ENCODE results near the gene POU2AF1.

POU2AF1 gene

DNA sequence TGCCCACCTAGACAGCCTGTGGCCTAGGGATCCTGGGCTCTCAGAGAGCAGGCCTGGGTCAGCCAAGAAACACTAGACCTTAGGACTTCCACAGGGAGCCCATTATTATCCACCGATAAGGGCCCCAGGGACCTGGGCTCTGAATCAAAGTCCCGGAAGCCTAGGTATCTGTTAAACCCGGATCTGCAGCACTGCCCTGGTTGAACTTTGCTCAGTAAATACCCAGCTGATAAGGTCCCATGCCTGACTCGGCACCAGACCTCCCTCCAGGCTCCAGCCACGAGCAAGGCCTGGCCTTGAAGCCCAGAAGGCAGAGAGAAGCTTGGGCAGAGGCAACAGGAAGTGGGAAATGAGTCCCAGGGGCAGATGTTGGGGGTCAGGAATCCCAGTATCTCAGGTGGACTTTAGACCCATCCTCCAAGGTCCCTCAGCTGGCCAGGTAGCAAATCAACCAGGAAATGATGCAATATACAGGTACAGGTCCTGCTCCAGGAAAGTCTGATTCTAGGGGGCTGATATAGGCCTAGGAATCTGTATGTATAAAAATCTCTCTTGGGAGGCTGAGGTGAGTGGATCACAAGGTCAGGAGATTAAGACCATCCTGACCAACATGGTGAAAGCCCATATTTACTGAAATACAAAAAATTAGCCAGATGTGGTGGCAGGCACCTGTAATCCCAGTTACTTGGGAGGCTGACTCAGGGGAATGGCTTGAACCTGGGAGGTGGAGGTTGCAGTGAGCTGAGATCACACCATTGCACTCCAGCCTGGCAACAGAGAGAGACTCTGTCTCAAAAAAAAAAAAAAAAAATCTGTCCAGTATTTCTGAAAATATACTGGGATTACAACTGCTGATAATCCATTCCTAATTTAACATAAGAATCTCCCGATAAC lies 18.7 kb downstream of the POU2AF1 start:
- no peak for DNase-seq (ENCODE audit: low spot score)

DNA sequence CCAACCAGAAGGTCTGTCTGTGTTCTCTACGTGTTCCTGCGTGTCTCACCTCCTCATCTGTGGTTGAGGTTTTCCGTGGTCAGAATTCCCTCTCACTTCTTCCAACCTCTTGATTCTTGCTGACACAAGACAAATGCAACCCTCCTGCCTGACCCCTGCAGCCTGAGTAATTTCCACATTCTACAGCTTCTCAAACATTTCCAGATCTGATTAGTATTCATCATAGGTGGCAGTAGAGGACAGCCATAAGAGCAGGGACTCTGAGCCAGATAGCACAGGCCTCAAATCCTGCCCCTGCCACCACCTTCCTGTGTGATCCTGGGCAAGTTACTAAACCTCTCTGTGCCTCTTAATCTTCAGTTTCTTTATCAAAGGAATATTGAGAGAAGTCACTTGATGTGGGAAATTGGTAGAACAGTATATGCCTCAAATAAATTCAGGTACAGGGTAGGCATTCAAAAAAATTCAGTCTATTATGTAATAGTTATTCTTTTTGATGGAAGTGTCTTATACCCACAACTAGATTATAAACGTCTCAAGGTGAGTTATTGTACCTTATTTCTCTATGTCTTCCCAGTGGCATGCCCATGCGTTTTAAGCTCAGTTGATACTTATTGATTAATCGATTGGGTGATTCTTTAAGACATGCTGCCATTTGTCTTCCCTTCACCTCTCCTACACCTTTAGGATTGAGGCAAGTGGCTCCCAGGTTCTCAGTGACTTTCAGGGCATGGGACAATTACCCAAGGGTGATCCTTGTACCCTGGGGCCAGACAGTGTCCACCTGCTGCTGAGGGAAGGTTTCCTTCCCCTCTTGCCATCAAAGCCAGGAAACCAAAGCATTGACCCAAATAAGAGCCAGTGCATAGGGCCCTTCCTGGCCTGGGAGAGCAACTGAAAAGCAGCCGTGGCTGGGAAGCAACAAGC lies 19.6 kb downstream of the POU2AF1 start:
- no peak for DNase-seq (ENCODE audit: low spot score)

DNA sequence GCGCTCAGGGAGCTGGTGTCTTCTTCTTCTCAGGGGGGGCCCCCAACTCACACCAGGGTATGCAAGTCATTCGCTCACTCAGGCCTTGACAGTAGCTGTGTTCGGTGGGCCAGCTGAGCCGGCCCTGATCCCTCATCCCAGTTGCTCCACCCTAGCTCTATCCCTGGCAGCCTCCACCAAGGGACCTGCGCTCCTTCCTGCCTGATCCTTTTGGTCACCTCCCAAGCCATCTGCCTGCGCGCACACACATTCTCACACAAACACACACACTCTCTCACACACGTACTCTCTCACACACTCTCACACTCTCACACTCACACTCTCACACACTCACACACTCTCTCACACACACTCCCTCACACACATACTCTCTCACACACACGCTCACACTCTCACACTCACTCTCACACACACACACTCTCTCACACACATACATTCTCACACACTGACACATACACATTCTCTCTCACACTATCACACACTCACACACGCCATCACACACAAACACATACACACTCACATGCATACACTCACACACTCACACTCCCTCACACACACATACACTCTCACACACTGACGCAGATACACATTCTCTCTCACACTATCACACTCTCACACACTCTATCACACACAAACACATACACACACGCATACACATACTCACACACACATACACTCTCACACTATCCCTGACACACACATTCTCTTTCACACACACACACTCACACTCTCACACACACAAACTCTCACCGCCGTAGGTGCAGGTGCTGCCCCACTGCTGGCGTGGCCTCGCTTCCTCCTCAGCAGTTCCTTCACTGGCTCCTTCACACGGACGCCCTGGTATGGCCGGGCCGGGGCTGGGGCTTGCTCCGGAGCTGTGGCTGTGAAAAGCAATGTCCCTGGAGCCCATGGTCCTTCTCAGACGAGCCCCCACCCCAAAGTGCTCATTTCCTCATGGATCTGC lies 20.8 kb downstream of the POU2AF1 start:
- DNase-seq (ENCODE audit: low spot score) = no peak

DNA sequence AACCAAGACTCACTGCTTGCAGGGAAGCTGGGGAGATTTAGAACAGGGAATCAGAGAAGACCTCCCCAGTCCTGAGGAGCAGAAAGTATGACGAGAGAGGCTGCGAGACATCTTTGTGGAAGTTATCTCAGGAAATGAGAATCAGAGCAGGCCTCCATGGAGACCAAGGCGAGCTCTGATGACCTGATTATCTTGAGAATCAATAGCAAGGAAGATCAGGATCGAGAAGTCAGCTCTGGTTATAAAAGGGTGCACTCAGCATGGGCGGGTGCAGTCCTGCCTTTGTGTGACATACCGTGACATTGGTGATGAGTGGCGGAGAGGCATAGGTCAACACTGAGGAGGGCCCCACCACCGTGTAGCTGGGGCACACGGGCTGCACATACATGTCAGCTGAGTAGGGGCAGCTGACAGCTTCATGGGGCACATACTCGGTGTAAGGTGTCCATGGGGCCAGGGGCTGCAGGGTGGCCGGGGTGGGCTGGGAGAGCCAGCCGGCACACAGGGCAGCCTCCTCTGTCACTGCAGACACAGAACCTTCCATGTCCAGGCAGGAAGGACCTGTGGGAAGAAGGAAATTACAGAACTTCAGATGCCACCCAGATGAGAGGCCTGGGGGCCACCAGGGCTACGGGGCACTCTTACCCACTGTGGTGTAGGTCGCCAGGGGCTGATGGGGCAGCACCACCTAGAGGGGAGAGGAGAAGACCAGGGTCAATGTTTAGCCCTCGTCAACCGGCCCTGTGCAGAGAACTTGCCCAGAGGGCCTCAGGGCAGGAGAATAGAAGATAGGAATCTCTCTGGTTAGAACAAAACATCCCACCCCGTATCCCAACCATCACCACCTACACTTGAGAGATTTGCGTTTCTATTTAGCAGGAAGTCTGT lies 21.7 kb downstream of the POU2AF1 start:
- DNase-seq (ENCODE audit: low spot score) = no peak

DNA sequence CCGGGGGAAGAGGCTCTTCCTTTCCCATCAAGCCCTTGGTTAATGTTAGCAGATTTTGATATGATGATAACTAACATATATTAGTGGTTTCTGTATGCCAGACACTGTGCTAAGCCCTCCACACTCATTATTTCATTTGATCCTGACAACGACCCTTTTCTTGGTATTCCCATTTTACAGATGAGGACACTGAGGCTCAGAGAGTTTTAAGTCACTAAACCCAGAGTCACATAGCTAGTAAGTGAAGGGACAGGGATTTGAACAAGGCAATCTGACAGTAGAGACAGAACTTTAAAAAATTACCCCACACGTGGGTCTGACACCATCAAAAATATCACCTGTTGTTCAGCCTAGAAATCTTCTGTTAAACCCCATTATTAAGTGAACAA lies 22.4 kb downstream of the POU2AF1 start:
- no peak for DNase-seq (ENCODE audit: low spot score)

DNA sequence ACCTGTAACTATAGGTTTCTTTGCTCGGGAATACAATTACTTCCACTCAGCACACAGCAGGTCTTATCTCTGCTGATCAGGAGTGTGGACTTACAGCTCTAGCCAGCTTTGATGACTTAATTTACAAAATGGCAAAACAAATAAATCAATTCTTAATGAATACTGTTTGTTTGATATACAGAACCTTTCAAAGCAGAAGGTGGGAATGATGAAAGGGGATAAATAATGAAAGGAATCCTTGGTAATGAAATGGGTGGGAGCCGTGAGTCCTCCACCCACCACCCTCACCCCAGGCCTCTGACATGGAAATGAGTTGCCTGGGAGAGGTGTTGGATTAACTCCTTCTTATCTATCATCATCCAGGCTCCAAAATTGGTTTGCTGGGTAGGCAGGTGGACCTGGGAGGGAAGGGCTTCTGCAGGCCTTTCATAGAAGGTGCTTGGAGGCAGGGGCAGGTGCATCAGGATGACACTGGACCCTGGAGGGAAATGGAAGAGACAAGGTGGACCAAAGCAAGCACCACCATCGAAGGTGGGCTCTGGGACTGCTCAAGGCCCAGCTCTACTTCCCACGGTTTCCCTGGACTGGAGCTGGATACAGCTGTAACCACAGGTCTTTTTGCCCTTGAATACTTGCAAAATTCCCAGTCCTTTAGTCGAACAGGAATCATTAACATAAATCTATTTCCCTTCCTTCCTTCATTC lies 23.0 kb downstream of the POU2AF1 start:
- no peak for DNase-seq (ENCODE audit: low spot score)

DNA sequence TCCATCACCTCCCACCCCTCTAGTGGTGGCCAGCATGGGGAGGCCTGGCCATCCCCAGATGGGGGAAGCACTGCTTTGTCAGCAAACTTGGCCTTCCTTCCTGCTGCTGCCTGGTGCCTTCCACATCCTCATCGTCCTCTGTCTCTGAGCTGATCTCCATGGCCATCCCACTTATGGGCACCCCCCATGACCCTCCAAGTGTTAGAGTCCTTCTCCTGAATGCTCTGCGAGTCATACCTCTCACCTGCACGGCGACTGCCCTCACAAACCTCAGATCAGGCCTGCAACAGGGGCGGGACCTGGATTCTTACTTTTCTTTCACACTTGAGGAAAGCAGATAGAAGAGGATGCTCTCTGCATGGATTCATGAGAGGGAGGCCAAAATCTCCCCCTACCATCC lies 24.0 kb downstream of the POU2AF1 start:
- no peak for DNase-seq (ENCODE audit: low spot score)

DNA sequence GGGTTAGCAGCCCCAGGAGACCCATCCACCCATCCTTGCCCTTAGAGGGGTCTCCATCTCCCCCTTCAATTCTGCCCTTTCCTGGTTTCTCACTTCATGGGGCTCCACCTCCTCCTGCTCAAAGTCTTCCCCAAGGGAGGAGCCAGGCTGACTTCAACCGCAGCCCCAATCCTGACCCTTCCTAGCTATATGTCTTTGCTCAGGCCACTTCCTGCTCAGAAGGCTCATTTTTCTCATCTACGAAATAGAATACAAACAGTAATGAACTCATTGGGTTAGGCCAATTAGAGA lies 24.5 kb downstream of the POU2AF1 start:
- DNase-seq (ENCODE audit: low spot score) = no peak

DNA sequence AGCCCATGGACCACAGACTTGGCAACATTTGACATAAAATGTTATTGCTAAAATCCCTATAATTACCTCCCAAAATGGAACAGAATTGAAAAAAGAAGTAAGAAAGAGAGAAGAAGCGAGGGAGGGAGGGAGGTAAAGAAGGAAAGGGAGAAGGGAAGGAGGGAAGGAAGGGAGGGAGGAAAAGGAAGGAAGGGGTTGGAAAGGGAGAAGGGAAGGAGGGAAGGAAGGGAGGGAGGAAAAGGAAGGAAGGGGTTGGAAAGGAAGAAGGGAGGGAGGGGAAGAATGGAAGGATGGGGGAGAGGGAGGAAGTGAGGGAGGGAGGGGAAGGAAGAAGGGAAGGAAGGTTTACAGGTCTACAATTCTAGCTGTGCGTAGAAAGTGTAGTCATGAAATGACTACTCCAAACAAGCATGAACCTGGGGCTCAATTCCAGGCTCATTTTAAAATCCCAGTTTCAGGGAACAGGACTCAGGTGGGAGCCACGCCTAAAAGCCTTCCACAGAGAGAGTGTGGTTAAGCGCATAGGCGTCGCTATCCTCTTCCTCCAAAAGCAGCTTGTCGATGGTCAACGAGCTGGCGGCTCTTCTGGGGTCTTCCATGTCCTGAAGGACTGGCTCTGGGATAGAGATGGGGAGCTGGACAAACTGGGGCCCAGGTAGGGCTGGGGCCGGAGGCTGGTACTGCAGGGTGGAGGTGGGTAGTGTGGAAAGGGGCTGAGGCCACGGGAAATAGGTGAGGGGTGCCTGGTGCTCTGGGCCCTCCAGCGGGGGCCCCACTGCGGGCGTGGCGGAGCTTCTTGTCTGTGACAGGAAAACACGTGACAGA lies 25.1 kb downstream of the POU2AF1 start:
- DNase-seq (ENCODE audit: low spot score) = no peak

DNA sequence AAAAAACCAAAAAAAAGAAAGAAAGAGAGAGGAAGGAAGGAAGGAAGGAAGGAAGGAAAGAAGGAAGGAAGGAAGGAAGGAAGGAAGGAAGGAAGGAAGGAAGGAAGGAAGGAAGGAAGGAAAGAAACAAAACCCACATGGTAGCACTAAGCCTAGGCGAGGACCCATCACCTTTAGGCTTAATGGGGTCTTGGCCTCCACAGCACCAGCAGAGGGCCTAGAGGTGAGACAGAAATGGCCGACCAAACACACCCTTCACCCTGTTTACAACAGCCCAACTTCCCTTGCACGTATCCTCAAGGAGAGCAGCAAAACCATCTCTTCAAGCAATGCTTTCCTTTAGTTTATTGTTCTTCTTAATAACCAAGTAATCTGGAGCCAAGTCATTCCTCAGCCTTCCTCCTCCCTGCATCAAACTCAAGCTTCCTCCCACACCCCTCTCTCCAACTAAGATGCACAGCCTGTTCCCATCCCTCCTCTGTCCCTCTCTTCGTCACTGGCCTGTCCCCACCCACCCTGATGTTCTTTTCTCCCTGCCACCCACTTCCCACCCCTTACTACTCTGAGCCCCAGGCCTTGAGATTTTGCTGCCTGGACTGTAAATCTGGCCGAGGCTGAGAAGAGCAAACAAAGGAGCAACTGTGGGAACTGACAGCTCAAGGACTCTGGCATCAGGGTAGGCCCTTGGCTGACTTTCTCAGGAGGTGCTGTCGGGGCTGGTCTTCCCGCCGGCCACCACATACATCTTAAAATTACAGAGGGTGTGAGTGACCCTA lies 26.0 kb downstream of the POU2AF1 start:
- DNase-seq (ENCODE audit: low spot score) = no peak

DNA sequence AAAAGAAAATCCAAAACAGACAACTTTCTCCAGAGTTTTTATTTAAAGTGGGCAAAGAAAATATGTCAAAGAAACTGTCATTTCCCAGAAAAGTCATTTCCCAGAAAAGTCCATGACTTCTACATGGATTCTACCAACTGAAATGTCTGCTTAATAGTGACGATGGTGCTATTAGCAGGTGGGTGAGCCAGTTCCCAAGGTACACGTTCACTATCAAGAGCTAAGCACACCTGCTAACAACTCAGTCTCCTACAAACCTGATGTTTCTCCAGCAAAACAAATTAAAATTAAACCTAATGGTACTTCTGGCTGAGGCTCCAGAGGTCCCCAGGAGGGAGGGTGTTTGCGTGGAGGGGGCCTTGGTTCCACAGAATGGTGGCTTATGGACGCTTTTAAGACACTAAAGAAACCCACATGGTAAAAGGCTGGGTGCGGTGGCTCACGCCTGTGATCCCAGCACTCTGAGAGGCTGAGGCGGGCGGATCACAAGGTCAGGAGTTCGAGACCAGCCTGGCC lies 26.8 kb downstream of the POU2AF1 start:
- DNase-seq (ENCODE audit: low spot score) = no peak

DNA sequence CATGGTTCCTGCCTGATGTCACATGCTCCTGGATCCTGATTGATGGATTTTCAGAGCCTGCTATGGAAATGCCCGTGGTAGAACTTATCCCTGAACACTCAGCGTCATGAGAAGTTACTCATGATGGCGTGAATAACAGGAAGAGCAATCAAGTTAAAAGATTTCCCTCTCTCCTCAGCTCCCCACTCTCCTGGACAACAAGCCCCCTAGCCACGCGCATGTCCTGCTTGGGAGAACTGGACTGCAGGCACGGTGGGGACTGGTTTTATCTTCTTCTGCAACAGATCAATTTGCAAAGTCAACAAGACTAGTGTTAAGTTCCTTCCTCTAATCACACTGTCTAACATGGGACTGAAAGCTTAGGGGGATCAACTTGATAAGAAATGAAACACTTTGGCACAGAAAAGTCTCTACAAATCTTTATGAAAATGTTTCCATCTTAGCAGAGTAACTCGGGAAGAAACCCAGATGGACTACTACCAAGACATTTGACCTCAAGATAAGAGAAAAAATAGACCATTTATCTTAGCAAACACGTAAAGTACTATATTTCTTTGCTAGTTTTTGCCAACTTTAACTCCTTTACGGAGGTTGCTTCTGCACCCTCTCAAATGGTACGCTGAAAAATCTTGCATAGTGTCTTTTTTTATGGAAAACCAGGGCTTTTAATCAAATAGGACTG lies 27.6 kb downstream of the POU2AF1 start:
- no peak for DNase-seq (ENCODE audit: low spot score)

DNA sequence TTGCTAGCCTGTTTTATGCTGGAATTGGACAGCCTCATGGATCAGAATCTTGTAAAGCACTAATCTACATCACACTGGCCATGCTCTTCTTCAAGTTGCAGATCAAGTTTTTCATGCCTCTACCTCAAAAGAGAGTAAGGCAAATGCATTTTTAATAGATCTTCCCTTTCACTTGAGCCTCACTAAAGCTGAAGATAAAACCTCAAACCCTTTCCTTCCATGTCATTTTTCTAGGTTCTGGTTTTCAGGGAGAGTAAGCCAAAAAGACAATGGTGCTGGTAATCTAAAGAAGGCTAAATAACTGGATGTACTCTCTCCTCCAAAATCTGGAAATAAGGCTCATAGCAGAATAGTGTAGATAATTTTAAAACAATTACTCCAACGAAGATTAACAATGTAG lies 28.3 kb downstream of the POU2AF1 start:
- DNase-seq (ENCODE audit: low spot score) = no peak

DNA sequence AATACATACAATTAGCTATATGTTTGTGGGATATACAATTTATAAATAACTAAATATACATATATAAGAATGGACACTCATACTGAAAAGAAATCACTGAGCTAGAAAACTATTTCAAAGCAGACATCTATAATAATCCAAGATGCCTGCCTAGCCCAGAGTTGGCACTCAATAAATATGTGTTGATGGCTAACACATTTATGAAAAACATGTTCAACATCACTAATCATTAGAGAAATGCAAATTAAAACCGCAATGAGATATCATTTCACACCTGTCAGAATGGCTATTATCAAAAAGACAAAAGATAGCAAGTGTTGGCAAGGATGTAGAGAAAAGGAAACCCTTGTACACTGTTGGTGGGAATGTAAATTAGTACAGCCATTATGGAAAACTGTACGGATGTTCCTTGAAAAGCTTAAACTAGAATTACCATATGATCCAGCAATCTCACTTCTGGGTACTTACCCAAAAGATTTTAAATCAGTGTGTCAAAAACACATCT lies 29.8 kb downstream of the POU2AF1 start:
- no peak for DNase-seq (ENCODE audit: low spot score)

DNA sequence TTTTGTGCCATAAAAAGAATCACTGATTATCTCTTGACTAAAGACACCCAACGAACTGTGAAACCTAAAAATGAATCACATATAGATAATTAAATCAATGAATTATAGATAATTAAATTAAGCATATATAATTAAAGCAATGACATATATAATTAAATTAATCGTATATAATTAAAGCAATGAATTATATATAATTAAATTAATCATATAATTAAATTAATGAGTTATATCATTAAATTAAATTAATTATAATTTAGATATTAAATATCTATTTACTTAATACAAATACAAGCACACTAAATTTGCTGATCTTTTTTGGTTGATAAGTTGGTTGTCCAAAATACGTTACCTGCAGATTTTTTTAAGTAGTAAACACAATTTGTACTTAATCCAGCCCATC lies 30.9 kb downstream of the POU2AF1 start:
- no peak for DNase-seq (ENCODE audit: low spot score)

DNA sequence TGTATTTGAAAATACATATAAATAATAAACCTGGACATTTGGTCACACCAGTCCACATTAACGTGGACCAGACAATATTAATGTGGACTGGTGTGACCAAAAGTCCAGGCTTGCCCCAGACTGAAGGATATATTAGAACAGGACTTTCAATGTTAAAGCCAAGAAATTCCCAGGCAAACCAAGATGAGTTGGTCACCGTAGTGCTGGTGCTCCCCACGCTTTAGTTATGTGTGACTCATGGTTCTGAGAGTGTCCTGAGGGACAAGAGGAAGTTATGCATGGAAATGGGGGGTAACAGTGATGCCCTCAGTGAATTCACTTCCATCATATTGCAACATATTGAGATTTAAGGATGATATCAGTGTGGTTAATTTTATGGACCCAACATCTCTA lies 31.4 kb downstream of the POU2AF1 start:
- no peak for DNase-seq (ENCODE audit: low spot score)

DNA sequence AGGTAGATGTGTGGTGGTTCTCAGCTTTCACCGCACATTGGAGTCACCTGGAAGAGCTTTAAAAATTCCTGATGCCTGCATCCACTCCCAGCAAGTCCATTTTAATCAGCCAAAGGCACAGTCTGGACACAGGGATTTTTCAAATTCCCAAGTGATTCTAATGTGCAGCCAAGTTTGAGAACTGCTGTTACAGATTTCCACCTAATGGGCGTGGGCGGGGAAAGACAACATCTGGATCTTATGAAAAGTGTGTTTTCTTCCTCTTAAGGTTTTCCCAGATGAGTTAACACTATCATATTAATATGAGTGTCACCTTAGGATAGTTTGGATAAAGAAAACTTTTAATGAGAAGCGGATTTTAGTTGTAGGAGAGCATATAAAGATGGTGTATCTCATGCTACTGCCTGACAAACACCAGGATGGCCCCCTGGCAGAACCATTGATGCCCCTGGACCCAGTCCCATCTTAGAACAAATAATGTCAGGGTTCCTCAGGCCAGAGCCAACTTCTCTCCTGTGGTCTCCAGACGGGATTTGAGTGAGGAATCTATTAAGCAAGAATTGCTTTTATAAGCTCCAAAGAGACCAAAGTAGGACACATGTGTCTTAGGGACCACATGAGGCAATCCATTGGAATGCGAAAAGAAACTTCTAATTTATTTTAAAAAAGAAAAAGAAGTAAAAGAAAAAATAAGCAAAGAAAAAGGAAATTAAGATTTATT lies 31.9 kb downstream of the POU2AF1 start:
- no peak for DNase-seq (ENCODE audit: low spot score)
